HG03432 (cell line): ENCODE measurements around the gene EN2.

ENCODE experiments used
- ATAC-seq: cut with Tn5 transposase; IDR thresholded peaks from one replicate; pipeline ENCODE4 v1.9.1; 2021; ENCODE audit warnings: mild to moderate bottlenecking, moderate library complexity; ENCODE audit not compliant: unreplicated experiment

The EN2 gene

DNA sequence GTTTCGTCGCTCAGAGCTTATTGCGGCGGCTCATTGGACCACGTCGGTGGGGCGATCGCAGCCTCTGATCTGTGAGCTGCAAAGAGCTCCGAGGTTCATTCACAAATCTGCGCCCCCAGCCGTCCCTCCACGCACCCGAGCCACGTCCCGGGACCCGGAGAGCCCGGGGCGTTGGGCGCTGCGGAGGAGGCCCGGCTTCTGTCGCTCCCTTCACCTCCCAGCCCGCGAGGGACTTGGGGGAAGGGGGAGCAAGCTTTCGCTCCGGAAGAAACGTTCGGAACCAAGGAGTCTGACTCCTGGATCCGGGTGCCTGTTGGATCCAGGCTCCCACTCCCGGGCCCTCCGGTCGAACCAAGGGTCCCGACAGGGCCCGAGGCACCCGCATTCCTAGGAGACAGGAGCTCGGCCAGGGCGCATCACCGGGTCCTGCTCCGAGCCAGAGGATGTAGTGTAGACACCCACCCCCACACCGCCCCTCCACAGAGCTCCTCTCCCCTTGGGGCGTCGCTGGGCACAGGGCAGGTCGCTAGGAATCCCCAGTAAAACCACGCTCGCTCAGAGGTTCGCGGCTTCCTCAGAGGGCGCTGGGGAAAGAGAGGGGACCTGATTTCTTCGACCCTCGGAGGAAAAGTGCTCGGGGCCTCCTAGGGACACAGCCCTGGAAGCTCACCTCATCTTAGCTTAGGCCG lies 7.9 kb upstream of the EN2 start:
- no peak for ATAC-seq

DNA sequence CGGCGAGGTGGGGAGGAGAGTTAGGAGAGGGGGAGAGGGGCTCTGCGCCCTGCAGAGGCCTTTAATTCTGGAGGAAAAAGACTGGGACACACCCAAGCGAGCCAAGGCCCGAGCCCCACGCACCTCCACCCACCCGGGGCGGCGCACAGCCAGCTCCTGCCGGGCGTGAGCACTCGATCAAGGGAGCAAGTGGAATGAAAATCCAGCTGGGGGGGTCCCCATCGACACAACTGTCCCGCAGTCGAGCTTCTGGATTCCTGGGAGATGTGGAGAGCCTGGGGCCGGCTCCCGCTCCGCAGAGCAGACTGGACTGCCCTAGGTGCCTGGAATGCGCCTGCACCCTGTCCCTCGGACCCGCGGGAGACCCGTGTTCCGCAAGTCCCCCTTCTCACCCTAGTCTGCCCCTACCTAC lies 7.4 kb upstream of the EN2 start:
- no peak for ATAC-seq

DNA sequence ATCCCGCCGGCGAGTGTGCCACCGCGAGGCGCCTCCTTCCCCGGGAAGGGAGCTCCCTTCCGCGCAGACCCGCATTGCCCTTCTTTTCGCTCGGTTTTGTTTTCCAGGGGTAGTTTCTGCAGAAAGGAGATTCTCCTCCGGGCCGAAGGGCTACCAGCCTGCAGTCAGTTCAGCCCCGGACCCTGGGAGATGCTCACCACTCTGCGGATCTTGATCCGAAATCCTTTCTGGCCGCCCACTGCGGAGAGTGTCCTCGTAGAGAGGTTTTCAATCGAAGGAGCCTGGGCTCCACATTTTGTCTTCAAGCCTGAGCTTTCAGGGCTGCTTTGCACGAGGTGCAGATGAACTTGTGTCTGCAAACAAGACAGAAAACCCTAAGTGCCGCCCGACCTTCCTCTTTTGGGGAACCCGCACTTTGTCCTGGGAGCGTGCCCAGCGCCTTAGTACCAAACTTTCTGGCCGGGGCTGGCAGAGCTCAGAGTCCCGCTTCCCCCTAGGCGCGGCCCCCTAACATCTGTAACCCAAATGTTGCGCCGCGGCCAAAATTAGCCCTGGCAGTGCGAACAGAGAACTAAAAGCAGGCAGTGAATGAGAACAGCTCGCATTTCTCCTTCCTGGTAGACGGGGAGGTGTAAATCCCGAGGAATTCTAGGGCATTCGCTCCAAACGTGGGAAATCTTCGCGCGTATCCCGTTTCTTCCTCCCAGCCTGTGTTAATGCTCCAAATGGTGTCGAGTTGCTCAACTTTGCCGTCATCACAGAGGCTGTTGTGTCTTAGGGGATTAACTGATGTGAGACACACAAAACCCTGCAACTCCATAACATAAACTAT lies 6.7 kb upstream of the EN2 start:
- ATAC-seq: no peak

DNA sequence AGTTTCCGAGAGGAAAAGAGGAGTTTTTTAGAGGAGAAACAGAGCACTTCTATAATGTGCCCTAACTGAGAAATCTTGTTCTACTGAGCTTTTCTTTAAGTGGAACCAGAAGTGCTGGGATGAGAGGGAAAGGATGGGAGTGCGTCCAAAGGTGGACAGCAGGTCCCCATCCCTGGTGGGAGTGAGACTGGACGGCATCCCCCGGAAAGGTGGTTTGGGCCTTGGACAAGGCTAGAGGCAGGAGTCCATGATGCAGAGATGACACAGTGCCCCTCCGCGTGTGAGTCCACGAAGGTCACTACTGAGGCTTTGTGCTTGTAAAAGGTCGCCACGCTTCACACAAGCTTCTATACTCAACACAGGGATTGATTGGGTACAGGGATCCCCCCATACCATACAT lies 6.1 kb upstream of the EN2 start:
- ATAC-seq: no peak

DNA sequence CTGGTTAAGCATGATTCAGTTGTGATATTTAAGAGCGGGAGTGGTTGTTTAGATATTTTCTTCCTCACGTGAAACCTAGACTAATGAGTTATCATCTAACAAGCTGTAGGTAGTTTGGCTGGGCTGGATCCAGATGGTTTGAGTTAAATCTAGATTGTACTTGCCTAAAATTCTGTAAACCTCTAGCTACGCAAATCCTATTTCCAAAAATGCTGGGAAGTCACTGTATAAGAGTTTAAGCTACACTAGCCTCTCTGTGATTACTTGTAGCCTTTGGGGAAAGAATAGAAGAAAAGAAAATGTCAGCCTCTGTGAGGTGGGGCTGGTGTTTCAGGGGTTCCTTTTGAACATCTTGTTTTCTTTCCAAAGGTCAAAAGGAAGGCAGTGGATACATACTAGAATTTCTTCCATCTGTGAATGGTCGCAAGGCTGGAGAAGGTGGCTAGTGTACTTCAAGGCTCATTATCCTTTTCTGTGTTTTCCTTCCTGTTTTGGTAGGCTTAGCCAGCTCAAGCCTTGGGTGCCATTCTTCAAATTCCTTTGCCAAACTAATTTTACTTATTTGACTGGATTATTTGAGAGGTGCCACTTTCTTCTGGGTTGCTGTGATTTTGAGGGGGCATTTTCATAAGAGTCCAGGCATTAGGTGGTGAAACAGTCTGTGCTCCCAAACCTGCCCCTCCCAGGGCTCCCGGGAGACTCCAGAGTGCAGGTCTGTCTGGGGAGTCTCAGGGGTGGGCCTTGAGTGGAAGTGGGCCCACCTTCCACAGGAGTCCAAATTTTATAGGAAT lies 5.2 kb upstream of the EN2 start:
- no peak for ATAC-seq

DNA sequence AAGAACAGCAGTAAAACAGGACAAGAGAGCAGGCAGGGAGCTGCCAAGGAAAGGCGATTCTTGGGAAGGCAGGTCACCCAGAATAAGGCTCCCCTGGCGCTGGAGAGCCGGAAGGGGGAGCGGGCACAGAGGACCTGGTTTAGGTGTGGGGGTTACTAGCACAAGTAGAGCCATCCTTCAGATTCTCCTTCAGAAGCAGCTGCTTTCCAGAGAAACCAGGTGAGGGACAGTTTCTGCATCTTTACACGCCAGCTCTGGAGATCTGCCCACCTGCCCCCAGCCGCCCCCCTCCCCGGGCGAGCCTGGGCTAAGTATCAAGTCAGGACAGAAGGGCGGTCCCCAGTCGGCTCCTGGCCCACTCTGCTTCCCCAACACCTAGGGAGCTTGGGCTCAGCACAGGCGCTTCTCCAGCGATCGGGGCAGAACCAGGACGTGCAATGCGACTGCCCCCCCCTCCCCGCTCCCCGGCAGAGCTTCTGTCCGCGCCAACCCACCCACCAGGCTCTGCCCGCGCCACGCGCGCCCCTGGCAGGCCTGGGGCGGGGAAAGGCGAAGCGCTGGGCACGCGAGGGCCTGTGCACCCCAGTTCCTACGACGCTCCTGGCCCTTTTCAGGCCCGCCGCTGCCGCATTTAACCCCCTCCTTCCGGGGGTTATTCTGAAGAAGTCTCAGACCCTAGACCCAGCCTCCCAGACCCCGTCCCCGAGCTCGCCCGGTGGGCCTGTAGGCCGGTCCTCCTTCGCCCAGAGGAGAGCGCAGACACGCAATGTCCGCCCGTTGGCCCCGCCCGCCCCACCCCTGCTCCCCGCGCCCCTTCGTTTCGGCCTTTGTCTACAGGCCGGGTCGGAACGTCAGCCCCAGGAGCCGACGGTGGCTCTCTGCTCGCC lies 4.4 kb upstream of the EN2 start:
- ATAC-seq: no peak

DNA sequence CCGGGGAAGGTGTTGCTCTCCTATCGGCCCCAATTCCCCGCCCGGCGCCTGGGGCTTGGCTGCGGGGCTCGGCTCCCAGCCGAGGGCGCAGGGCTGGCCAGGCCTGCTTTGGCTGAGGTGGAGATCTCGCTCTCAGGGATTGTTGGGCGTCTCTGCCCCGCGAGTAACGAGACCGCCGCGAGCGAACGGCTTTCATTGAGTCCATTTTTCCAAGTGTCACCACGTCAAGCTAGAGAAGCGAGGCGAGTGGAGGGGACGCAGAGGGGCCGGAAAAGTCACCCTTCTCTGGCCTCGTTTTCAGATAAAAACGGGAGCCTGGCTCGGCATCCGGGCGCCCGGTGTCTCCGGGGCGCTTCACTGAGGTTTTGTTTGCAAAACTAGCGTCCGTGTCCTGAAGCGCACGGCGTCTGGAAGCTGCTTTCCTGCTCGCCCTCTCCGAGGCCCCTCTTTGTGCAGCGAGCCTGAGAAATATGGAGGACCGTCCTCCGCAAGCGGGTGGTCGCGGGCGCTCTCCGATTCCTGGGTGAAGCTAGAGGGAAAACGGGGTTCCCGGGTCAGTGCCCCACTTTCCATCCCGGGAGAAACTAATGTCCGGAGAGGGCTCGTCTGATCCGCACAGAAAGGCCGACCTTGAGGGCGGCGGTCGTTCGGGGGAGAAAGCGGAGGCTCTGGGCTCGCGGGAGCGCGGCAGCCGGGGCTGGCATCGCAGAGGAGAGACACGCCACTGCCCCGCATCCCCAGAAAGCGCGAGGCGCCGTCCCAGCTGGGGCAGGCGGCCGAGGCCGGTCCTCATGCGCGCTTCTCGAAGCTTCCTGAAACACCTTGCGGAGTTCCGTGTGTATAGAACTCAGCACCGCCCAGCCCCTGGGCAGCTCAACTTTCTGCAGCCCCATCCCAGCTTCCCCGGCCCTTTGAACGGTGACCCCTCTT lies 3.5 kb upstream of the EN2 start:
- no peak for ATAC-seq

DNA sequence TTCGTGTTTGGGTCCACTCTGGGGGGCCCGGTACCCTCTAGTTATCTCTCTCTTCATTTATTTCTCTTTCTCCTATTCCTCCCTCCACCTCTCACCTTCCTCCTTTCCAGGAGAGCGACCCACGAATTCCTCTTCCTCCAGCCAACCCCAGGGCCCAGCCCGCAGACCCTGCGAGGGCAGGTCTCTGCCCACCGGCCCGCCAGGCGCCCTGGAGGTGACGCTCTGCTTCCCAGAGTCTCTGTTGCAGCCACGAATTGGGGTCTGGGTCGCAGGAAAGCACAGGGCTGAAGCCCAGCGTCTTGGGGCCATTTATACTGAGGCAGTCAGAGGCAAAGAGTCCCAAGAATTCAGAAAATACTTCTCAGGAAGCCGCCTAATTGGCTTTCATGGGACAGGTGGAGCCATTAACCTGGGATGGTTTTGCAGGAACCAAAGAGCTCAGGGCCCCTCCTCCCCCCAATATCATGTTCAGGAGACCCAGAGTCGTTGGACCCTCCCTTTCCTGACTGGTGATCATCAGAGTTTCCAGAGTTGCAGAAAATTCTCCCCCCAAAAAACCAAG lies 2.7 kb upstream of the EN2 start:
- no peak for ATAC-seq

DNA sequence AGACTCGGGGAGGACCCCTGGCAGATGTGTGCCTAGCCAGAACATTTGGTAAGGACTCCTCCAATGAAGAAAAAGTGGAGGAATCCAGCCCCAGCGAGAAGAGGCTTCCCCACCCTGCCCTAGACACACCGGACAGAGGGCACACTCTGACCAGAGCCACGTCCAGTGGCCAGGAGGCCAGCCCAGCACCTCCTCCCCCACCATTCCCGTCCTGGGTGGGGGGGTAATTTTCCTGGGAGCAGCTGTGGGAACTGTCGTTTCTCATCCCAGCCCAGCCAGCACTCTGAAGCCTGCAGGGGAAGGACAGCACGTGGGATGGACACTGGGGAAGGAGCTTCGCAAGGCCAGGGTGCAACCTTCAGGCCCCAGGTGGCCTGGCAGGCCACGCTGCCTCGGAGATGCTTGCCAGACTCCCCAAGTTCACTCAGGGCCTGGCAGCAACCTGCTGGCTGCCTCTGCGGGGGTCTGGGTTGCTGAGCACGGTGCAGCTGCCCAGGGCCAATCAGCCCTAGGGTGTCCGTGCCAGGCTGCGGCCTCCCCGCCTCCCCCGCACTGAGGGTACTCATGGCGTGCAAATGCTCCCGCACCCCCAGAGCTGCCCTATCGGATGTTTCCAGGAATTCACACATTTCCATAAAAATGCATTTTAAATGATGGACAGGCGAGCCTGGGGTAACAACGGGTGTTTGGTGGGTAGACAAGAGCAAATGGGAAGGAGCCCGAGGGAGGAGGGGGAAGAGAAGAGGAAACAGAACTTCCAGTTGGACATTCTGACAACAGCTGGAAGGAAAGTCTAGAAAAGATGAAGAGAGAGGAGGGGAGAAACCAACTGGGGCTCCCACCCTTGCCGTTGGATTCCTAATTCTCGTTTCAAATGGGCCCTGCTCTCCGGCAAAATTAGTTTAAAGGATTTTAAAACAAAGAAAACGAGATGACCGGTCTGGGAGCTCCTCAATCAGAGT lies 1.9 kb upstream of the EN2 start:
- no peak for ATAC-seq

DNA sequence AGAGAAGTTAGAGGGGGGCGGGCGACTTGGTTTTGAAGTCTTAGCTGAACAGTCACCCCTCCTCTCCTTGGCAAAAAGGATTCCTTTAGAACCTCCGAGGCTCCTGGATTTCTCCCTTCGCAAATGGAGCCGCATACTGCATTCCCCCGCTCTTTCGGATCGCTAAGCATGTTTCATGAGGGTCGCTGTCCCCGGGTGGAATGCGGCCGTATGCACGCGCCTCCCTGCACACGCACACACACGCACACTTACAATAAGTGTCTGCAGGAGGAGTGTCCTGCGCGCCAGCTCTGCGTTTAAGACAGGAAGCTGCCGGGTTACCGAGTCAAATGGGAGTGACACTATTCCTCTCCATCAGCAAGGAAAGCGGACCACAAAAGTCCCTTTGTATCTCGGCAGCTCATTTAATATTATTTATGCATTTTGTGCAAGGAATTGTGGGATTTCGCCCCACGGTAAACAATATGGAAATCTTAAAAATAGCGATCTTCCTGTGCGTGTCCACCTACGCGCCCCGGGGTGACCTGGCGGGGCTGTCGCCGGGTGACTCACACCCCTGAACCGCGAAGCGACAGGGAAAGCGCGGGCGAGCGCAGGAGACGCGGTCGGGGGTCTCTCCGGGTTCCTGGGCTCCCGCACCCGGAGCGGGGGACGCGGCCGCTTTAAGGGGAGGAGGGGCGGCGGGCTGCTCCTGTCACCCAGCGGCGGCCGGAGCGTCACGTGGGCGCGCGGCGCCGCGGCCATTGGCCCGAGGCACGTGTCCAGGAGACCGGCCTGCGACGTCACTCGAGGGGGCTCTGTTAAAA lies 988 bp upstream of the EN2 start:
- no peak for ATAC-seq

DNA sequence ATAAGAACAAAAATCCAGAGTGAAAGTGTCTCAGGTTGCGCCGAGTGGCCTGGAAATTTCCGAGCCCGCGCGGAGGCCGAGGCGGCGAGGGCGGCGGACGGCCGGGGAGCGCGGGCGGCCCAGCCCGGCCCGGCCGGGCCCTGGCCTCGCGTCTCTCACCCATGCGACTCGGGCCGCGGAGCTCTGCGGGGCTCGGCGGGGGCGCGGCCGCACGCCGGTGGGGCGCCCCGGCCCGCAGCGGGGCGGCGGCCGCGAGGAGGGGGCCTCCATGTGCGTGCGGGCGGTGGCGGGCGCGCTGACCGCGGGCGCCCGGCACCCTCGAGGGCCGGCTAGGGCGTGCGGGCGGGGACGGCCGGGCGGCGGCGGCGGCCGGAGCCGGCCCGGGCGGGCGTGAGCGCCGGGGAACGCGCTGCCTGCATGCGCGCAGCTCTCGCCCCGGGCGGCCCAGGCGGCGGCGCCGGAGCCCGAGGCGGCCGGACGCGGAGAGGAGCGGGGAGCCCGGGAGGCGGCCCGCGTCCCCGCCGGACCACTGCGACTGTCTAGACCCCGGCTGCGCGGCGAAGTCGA lies 302 bp upstream of the EN2 start:
- no peak for ATAC-seq

DNA sequence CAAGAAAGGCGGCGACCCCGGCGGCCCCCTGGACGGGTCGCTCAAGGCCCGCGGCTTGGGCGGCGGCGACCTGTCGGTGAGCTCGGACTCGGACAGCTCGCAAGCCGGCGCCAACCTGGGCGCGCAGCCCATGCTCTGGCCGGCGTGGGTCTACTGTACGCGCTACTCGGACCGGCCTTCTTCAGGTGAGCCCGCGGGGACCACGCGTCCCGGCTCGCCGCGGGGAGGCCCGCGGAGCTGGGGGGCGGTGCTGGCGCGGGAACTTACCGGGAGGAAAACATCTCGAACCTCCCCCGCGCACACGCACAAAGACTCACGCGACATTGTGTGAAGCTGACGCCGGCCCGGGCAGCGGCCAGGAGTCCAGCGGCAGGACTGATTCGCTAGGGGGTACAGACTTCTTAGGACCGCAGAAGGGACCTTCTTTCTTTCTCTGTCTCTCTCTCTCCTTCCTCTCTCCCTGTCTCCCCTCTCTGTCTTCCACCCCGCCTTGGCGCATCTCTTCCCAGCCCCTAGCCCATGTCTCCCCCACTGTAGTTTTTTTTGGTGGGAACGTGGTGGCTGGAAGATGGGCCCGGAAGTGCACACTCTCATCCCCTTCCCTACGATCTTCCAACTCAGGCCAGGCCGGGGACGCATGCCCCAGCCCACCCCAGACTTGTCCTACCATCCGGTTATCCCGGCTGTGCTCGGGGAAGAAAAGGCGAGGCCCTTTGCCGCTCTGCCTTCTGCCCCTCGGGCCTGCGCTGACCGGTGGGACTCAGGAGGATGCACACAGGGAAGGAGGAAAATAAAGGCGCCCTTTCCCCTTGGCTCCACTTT lies 1.2 kb downstream of the EN2 start:
- ATAC-seq: no peak

DNA sequence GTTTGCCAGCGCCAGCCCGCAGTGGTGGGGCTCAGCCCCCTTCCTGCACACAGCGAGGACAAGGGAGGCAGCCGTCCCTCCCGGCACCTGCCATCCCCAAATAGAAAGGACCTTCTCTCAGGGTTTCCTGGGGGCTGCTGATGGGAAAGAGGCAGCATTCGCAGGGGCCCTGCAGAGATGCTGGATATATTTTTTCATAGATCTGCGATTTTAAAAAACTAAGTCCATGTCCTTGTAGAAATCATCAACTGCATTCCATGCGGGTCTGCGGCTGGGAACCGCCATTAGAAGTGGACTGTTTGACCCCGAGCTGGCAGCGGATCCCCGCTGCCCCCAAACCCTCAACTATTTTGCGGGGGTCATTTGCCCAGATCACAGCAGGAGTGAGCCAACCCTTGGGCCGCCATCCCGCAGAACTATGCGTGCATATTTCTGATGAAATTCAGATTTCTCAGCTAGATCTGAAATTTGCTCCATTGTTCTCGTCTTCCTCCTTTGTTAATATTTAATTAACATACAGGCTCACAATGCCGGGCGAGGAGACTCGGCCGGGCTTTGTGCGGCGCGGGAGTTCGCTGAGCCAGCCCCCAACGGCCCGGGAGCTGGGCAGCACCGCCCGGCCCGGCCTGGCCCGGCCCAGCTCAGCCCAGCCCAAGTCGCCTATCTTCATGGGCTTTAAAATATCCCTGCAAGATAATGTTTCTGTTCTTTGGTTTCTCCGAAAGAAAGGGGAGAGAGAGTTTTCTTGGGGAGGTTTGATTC lies 2.0 kb downstream of the EN2 start:
- no peak for ATAC-seq

DNA sequence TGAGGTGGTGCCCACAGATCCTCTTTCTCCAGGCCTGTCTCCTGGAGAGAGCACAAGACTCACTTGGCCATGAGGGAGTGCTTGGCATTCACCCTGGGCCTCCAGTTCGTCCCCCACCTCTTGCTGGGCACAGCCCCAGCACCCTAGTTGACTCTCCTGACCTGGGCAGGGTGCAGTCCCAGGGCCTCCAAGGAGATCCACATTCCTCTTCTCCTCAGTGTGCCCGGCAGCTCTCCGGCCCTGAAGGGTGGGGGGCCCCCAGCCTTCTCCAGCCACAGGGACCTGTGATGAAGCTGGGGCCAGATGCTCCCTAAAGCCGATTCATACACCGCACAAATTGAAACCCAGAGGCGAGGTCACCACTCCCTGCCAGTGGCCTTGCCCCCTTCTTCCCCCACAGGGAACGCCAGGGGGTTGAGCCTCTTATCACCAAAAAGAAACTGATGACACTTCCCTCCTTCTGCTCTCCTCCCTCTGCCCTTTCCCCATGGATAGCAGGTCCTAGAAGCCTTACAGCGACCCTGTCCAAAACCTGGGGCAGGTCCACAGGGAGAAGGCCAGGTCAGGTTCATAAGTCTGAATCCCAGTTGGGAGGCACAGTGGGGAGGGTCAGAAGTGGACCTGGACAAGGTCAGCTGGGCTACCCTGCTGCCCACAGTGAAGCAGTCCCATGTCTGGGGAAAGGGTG lies 3.1 kb downstream of the EN2 start:
- no peak for ATAC-seq

DNA sequence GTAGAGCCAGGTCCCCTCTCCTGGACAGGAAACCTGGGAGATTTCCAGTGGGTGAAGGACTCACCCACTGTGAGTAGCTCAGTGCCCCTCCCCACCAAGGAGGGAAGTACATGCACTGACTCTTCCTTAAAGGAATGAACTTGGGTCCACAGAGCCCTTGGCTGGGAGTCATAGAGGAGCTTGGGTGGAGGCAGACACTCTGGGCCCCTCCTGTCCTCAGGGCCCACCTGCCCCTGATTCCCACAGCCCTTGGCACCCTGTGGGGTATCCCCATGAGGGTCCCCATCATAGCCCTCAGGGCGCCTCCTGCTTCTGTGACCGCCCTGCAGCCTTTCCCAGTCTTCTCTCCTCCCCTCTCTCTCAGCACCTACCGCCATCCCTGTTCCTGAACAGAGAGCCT lies 3.7 kb downstream of the EN2 start:
- no peak for ATAC-seq
